Skeletal muscle tissue (tissue), 4 donors: ENCODE data around the gene MPV17L2. TPM values are rescaled to one million over a fixed set of nuclear protein-coding genes. Genes with fewer than 3 reads are reported as not detected.
"Not testable (repeated sequence)": the region's sequence is repeated elsewhere in the genome, so short reads cannot be mapped to it uniquely, and the experiment has no call there.

Experiments used
- H3K27ac ChIP-seq: one replicate; pipeline ENCODE4 v1.7.0; 2013; ENCODE audit warnings: mild to moderate bottlenecking, low read depth, low read length, inconsistent platforms
- H3K27me3 ChIP-seq, 3 donors: one replicate each; pipeline ENCODE4 v1.7.0; 2013; ENCODE audit warnings: low read length in 3 of 3; ENCODE audit not compliant: control insufficient read depth in 3 of 3, insufficient read depth in 3 of 3
- H3K36me3 ChIP-seq, 3 donors: one replicate each; pipeline ENCODE4 v1.7.0; 2013; ENCODE audit warnings: low read length in 3 of 3; ENCODE audit not compliant: control insufficient read depth in 3 of 3, insufficient read depth in 3 of 3
- H3K4me1 ChIP-seq, 3 donors: one replicate each; pipeline ENCODE4 v1.7.0; 2013; ENCODE audit warnings: low read length in 3 of 3, mild to moderate bottlenecking in 3 of 3; ENCODE audit not compliant: control insufficient read depth in 3 of 3, insufficient read depth in 3 of 3
- H3K4me3 ChIP-seq, 3 donors: one replicate each; pipeline ENCODE4 v1.7.0; 2013; ENCODE audit warnings: low read length in 3 of 3
- H3K9ac ChIP-seq, 3 donors: one replicate each; pipeline ENCODE4 v1.7.0; 2013; ENCODE audit warnings: low read length in 3 of 3, mild to moderate bottlenecking in 3 of 3, moderate library complexity in 2 of 3, low read depth in 1 of 3
- H3K9me3 ChIP-seq, 3 donors: one replicate each; pipeline ENCODE4 v1.7.0; 2013; ENCODE audit warnings: low read length in 3 of 3; ENCODE audit not compliant: control insufficient read depth in 3 of 3
- total RNA-seq: library from RNA; depleted of rRNA; stranded (reverse); fragments of >200 nt; gene quantifications from one replicate; pipeline ENCODE4 v1.2.3, GENCODE V29; 2014
- donor health status: Osteomylitis.

The MPV17L2 gene
- total RNA-seq, 1 donor from 2014 or later = 4.2 TPM

DNA sequence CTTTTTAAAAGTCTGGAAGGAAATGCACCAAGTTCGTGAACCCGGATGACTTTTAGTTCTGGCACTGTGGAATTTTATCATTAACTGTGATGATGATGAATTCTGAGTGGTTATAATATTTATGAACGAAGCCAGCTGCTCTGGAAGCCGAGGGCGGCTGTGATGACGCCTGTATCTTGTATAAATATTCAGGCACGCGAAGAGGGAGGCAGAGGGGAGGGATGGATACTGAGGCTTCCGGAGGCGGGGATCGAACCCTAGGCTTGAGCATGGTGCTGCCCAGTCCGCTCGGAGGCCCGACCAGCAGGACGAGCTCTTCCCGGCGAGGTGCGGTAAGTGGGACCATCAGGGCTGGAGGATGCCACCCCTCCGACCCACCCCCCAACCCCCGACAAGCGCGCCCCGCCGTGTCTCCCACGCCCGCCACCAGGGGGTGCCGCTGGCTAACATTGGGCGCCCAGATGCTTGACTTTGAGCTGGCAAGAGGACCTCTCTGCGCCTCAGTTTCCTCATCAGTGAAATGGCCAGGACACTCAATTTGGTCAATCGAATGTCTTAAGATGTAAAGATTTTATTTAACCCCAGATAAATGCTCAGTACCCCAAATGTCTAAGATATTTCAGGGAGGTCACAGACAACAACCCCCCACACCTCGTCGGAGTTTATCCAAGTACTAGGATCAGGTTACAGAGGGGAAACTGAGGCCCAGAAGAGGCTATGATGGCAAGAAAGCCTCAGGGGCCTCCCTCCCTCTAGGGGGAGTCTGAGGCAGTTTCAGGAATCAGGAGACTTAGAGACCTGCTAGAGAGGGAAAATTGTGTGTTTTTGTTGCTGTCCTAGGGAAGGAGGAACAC is 15.3 kb downstream of the MPV17L2 start:
- H3K9ac ChIP-seq = no peak overlapping the region
- no peaks in the 10 kb centered on the region for H3K36me3 ChIP-seq
- H3K27ac ChIP-seq = no peak overlapping the region
- no peak overlapping the region for H3K4me3 ChIP-seq
- no peaks in the 10 kb centered on the region for H3K9me3 ChIP-seq
- H3K27me3 ChIP-seq = no peaks in the 10 kb centered on the region
- H3K4me1 ChIP-seq = peaks cover 5 to 12% (median 9%) of the 10 kb centered on the region in 3 donors

DNA sequence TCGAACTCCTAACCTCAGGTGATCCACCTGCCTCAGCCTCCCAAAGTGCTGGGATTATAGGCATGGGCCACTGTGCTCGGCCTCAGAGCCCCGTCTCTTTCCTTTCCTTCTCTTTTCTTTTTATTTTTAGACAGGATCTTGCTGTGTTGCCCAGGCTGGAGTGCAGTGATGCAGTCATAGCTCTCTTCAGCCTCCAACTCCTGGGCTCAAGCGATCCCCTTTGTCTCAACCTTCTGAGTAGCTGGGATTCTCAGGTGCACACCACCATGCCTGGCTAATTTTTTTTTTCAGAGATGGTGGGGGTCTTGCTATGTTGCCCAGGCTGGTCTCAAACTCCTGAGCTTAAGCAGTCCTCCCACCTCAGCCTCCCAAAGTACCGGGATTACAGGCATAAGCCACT is 16.9 kb downstream of the MPV17L2 start:
- not testable (repeated sequence) for H3K4me3 ChIP-seq, H3K9me3 ChIP-seq, H3K27me3 ChIP-seq, H3K9ac ChIP-seq, H3K27ac ChIP-seq, H3K36me3 ChIP-seq, H3K4me1 ChIP-seq

DNA sequence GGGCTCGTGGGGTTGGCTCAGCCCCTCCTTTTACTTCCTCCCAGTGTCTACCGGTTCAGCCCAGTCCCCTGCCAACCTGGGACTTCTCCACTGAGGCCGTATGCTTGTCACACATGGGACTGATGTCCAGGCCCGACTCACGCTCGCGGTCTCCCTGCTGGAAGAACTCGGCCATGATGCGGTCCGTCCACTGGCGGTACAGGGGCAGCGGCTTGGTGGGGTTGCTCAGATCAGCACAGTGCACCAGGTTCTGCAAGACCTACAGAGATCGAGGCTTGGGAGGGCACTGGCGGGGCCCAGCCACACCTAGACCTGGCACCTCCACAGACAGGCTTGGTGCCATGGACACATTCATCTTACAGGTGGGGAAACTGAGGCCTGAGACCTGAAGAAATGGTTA is 18.7 kb downstream of the MPV17L2 start:
- no peak overlapping the region for H3K9ac ChIP-seq
- no peak overlapping the region for H3K4me3 ChIP-seq
- H3K27ac ChIP-seq = no peak overlapping the region
- H3K4me1 ChIP-seq = no peaks in the 10 kb centered on the region
- H3K9me3 ChIP-seq = no peaks in the 10 kb centered on the region
- no peaks in the 10 kb centered on the region for H3K36me3 ChIP-seq
- no peaks in the 10 kb centered on the region for H3K27me3 ChIP-seq

DNA sequence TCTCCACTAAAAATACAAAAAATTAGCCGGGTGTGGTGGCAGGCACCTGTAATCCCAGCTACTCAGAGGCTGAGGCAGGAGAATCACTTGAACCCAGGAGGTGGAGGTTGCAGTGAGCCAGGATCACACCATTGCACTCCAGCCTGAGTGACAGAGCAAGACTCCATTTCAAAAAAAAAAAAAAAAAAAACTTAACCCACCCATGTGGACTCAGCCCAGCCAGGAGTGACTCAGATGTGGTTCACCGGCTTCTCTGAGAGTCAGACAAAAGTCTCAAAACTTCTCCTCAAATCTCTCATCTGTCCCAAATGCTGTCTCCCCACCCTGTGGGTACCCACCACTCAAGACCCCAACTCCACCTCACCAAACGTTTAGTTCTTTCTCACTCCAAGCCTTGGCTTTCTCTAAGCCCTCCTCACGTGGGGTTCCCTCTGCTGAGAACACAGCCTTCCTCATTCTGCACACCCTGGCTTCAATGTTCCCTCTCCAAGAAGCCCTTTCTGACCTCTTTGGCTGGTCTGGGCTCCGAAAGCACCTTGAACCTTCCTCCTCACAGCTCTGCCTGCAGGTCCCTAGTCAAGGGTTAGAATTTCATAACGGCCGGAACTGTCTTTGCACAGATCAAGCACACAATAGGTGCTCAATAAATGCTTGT is 21.9 kb downstream of the MPV17L2 start:
- H3K9ac ChIP-seq = no peak overlapping the region
- no peaks in the 10 kb centered on the region for H3K36me3 ChIP-seq
- no peaks in the 10 kb centered on the region for H3K27me3 ChIP-seq
- H3K27ac ChIP-seq = no peak overlapping the region
- H3K4me1 ChIP-seq = no peaks in the 10 kb centered on the region
- no peak overlapping the region for H3K4me3 ChIP-seq
- H3K9me3 ChIP-seq = no peaks in the 10 kb centered on the region

DNA sequence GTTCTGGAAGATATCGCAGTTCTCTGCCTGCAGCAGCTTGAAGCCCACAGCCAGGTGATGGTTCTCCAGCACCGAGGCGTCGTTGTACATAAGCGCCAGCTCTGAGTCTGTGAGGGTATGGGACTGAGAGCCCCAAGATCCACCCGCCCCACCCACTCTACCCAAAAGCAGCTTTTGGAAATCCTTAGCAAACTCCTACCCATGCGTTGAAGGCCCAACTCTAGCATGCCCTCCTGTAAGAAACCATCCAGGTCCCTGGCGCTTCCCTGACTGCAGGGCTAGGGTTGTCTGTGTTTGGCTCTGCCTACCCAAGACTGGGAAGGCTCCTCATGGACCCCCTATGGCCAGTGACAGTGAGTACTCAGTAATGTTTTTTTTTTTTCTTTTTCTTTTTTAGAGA is 23.8 kb downstream of the MPV17L2 start:
- Histone ChIP-seq H3K27ac (no peak overlapping the region), H3K27me3 (peaks cover 0 to 8% (median 4%) of the 10 kb centered on the region in 3 donors), H3K9ac (no peak overlapping the region), H3K9me3 (no peaks in the 10 kb centered on the region), H3K4me3 (no peak overlapping the region), H3K4me1 (no peaks in the 10 kb centered on the region), H3K36me3 (no peaks in the 10 kb centered on the region)

DNA sequence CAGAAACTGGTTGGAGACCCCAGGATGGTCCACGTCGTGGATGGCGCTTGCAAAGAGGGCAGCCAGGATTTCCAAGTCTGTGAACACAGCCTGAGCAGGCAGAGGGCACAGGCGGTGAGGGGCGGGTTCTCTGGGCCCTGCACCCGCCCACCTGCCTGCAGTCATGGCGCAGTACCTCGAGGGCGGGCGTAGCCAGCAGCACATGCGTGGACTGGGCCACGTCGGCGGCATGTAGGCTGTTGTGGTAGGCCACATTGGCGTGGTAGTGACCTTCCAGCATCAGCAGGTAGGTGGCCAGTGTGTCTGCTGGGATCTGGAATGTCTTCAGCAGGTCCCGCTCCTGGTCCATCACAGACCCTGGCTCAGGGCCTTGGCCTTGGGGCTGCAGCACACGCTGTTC is 25.1 kb downstream of the MPV17L2 start:
- no peaks in the 10 kb centered on the region for H3K9me3 ChIP-seq
- no peaks in the 10 kb centered on the region for H3K36me3 ChIP-seq
- no peak overlapping the region for H3K4me3 ChIP-seq
- H3K27me3 ChIP-seq = peaks cover 0 to 13% (median 10%) of the 10 kb centered on the region in 3 donors
- H3K4me1 ChIP-seq = no peaks in the 10 kb centered on the region
- no peak overlapping the region for H3K27ac ChIP-seq
- no peak overlapping the region for H3K9ac ChIP-seq

DNA sequence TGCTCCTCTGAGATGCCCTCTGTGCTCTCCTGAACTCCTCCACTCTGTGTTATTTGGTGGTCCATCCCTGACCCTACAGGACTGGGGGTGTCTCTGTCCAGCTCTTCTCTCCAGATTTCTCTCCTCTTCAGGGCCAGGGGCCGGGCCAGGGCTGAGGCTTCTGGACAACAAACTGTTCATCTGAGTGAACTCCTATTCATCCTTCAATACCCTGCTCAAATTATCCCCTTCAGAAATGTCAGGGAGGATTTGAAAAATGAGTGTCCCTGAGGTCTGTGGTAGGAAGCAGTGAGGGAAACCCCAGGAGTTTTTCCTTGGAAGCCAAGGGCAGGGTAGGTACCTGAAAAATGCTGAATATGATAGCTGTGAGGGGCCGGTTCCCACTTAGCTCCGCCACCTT is 25.6 kb downstream of the MPV17L2 start:
- Histone ChIP-seq H3K4me3 (no peak overlapping the region), H3K27ac (no peak overlapping the region), H3K27me3 (peaks cover 0 to 13% (median 10%) of the 10 kb centered on the region in 3 donors), H3K36me3 (no peaks in the 10 kb centered on the region), H3K4me1 (peaks cover 0 to under 1% (median 0%) of the 10 kb centered on the region in 3 donors), H3K9me3 (no peaks in the 10 kb centered on the region), H3K9ac (no peak overlapping the region)

DNA sequence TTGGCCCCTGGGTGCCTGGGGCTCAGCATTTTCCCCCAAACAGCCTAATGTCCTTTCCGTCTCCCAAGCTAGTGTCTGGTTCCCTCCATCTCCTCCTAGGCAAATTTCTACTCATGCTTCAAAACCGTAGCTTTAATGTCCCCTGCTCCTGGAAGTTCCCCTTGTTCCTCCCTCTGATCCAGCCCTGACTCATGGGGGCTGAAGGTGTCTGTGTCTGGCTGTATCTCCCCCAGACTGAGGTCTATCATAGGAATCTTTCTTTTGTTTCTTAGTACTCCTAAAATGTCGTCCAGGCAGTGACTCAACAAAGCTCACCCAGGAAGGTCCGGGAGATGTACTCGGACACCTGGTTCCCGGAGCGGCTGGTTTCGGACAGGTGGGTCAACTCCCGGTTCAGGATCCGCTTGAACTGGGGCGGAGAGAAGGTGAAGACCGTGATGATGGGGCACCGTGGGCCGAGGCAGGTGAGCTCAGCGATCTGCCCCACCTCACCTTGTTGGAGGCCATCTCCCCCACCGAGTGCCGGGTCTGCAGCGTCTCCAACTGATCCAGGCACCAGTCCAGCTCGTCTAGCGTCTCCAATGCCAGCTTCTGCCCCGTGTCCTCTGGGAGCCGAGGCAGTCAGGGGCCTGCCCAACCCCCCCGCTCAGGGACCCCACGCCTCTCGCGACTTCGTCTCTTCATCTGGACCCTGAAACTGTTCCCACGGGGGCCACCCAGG is 27.1 kb downstream of the MPV17L2 start:
- H3K9me3 ChIP-seq = no peaks in the 10 kb centered on the region
- no peaks in the 10 kb centered on the region for H3K36me3 ChIP-seq
- H3K4me1 ChIP-seq = peaks cover 9 to 13% (median 10%) of the 10 kb centered on the region in 3 donors
- peaks cover 0 to 16% (median 15%) of the 10 kb centered on the region in 3 donors for H3K27me3 ChIP-seq
- no peak overlapping the region for H3K4me3 ChIP-seq
- no peak overlapping the region for H3K27ac ChIP-seq
- H3K9ac ChIP-seq = no peak overlapping the region

DNA sequence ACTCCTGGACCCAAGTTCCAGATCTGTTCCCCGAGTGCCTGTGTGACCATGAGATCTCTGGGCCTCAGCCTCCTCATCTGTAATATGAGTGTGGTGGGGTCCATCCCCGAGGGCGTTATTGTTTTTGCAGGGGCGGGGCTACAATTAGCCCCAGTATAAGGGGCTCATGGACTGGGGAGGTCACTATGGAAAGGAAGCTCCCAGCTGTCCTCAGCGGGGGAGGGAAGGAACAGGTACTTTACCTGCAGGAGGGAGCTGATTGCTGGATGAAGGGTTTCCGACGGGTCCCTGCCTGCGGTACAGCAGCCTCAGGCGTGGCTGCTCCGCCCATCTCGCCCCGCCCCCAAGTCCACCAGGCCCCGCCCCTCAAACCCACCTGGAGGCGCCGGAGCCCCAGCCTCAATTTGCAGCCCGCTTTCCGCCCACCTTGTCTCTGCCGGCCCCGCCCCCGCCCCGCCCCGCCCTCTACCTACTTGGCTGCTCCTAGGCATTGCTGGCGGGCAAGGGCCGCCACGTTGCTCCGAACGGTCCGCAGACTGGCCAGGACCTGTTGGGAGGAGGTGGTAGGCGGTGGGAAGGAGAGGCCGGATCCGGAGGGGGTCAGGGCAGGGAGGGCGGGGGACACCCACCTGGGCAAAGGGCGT is 27.7 kb downstream of the MPV17L2 start:
- peaks cover 14 to 20% (median 16%) of the 10 kb centered on the region in 3 donors for H3K4me1 ChIP-seq
- no peak overlapping the region for H3K9ac ChIP-seq
- no peak overlapping the region for H3K27ac ChIP-seq
- H3K36me3 ChIP-seq = no peaks in the 10 kb centered on the region
- peaks cover 0 to 21% (median 19%) of the 10 kb centered on the region in 3 donors for H3K27me3 ChIP-seq
- no peaks in the 10 kb centered on the region for H3K9me3 ChIP-seq
- H3K4me3 ChIP-seq = no peak overlapping the region
